Activated CD8-positive, alpha-beta memory T cell treated with anti-CD3 and anti-CD28 coated beads, Interleukin-2, amount 50 U/mL, for 24 hours (primary cell): Measurements from ENCODE around the gene CTXN1.
"Not testable (repeated sequence)": the region's sequence is repeated elsewhere in the genome, so short reads cannot be mapped to it uniquely, and the experiment has no call there.

Source experiments
- DNase-seq: peaks from one replicate; pipeline ENCODE4 v3.0.0-alpha.2; 2020; ENCODE audit errors: extremely low read depth

CTXN1 gene

DNA sequence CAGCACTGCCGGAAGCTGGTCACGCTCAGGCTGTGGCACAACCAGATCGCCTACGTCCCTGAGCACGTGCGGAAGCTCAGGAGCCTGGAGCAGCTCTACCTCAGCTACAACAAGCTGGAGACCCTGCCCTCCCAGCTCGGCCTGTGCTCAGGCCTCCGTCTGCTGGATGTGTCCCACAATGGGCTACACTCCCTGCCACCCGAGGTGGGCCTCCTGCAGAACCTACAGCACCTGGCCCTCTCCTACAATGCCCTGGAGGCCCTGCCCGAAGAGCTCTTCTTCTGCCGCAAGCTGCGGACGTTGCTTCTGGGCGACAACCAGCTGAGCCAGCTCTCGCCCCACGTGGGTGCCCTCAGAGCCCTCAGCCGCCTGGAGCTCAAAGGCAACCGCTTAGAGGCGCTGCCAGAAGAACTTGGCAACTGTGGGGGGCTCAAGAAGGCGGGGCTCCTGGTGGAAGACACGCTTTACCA, 25.5 kb downstream of the CTXN1 start:
- DNase-seq, result no peak

GRCh38 chr19:7899751-7900378, 26.1 kb downstream of the CTXN1 start:
- no peak for DNase-seq

- no peak for DNase-seq
Measured at GRCh38 chr19:7898967-7899366, 27.0 kb downstream of the CTXN1 start.

DNA sequence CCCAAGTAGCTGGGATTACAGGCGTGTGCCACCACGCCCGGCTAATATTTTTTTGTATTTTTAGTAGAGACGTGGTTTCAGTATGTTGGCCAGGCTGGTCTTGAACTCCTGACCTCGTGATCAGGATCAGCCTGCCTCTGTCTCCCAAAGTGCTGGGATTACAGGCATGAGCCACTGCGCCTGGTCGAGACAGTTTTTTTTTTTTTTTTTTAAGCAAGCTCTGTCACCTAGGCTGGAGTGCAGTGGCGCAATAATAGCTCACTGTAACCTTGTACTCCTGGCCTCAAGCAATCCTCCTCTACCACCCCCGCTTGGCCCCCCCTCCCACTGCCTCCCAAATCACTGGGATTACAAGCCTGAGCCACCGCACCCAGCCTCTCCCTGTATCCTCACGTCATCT, 28.6 kb downstream of the CTXN1 start:
- DNase-seq, result no peak

DNA sequence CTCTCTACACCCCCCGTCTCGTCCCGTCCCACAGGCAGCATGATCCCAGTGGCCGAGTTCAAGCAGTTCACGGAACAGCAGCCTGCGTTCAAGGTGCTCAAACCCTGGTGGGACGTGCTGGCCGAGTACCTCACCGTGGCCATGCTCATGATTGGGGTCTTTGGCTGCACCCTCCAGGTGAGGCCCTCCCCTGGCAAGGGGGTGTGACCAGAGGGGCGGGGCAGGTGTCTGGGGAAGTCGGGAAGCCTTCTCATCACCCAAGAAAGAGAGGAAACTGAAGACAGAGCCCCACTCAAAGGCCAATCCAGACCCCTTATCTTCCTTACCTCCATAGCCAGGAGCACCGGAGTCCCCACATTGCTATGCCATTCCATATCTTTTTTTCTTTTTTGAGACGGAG, 30.4 kb downstream of the CTXN1 start:
- DNase-seq, result no peak

DNA sequence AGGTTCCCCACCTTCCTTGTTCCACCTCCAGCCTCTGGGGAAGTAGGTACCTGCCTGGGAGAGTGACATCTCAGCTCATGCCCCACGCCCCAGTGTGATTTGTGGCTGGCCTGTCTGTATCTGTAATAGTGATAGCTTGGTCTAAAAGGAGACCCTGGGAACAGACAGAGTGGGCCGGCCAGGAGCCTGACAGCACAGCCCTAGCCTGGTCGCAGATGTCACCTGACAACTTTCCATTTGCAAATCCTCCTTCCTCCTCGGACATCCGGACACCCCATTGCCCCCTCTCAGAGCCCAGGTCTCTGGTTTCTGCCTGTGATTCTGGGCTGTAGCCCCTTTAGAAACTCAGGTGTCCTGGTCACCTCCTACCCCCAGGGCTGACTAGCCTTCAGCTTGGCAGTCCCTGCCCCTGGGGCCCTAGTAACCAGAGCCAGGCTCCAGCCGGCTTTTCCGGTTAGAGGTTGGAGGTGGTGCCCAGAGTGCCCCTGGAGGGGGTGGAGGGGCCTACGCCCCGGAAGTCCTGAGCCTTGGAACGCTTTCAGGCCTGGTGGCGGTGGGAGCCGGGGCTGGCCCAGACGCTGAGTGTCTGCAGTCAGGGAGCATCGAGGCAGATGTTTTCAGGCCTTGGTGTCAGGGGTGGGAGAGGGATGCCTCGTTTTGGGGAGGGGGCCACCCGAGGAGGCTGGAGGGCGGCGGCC, 31.2 kb downstream of the CTXN1 start:
- no peak for DNase-seq

- not testable (repeated sequence) for DNase-seq
Measured at GRCh38 chr19:7893362-7894101, 32.4 kb downstream of the CTXN1 start.

GRCh38 chr19:7888826-7889217, 37.1 kb downstream of the CTXN1 start:
- no peak for DNase-seq

GRCh38 chr19:7888145-7888825, 37.6 kb downstream of the CTXN1 start, which contains the start of gene LRRC8E:
Gene LRRC8E, plus strand, starts transcription at chr19:7888510. Its CDS starts 7,094 bp downstream, at chr19:7895604.
- no peak for DNase-seq

GRCh38 chr19:7887408-7888144, 38.4 kb downstream of the CTXN1 start:
- no peak for DNase-seq

DNA sequence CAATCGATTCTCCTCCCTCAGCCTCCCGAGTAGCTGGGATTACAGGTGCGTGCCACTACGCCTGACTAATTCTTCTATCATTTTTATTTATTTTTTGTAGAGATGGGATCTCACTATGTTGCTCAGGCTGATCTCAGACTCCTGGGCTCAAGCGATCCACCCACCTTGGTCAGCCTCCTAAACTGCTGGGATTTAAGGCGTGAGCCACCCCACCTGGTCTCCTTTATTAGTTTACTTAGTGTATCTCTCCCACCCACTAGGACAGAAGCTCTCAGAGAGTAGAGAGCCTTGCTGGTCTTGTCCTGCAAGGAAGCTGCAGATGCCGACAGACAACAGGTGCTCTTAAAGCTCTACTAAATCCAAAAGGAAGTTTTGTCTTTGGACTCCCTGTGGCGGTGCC, 40.1 kb downstream of the CTXN1 start:
- DNase-seq, result no peak

GRCh38 chr19:7883796-7884570, 42.0 kb downstream of the CTXN1 start:
- no peak for DNase-seq

DNA sequence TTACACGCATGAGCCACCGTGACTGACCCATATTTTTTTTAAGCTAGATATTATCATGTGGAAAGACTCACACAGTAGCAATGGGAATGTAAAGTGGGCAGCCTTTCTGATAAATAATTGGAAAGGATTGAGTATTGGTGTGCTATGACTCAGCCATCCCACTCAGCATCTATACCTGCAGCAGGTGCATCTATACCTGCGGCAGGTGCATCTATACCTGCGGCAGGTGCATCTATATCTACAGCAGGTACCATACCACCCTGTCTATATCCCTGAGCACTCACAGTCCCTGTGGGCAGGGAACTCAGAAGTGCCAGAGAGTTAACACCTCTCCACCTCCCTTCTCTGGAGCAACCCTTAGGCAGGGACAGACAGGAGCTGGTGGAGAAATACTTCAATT, 42.8 kb downstream of the CTXN1 start:
- no peak for DNase-seq

DNA sequence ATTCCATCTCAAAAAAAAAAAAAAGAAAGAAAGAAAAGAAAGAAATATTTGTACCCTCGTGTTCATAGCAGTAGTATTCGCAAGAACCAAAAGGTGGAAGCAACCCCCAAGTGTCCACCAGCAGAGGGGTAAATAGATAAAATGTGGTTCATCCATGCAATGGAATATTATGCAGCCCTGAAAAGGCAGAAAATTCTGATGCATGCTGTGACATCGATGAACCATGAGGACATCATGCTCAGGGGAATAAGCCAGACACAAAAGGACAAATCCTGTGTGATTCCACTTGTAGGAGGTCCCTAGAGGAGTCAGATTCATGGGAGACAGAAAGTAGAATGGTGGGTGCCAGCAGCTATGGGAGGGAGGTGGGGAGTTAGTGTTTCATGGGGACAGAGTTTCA, 44.0 kb downstream of the CTXN1 start:
- DNase-seq, result no peak

DNA sequence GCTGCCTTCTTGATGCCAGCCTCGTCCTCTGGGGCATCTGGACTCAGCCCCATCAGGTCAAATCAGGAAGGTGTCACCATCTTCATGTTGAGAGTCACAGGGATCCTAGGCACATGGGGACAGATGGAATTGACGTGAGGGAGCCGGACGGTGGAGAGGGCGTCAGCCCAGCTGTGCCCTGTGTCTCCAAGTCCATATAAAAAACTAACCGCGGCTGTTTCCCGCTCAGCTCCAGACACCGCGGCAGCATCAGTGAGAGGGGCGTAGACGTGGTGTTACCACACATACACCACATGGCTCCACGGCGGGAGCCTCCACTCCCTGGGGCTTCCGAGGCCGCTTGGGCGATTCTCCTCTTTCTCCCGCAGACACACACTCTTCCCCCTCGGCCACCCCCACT, 46.1 kb downstream of the CTXN1 start:
- DNase-seq, result no peak

DNA sequence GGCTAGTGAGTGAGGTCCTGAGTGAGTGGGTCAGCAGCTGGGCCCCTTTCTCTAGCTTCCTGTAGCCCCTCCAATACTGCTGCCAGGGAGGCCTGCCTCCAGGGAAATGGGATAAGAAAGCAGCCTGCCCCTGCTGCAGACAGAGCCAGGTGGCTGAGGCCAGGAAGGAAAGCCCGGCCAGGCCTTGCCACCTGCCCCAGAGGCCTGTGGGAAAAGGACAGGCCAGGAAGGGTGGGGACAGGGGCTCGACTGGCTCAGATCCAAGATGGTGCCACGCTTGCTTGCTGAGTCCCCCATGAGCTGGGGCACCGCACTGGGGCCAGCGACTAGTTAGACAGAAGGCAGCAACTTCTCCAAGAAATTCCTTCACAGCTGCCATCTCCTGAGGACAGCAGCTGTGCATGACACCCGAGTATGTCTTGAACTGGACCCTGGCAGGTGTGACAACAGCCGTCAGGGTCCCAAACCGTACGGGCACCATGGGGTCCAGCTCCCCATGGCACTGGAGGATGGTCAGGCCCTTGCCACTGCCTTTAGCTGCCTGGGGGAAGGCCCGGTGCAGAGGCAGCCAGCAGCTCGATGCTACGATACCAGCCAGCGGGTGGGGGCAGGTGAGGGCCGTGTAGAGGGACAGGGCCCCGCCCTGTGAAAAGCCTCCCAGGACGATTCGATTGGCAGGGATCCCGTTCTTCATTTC, 46.7 kb downstream of the CTXN1 start:
- no peak for DNase-seq

DNA sequence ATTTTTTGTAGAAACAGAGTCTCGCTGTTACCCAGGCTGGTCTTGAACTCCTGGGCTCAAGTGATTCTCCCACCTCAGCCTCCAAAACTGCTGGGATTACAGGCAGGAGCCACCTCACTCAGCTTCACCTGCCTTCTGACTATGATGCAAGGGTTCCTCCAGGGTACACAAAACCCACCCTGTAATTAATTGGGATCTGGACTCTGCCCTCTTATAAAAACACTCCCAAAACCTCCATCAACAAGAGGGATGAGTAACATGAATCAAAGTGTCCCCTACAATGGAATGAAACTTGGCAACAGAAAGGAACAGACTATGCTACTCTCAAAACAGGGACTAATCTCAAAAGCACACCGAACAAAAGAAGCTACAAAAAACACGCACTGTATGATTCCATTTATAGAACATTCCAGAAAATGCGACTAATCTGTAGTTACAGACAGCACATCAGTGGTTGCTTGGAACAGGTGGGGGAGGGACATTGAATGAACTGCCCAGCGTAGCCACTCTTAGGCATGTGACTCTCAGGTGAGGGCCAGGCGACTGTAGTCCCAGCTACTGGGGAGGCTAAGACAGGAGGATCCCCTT, 48.6 kb downstream of the CTXN1 start:
- DNase-seq, result no peak

DNA sequence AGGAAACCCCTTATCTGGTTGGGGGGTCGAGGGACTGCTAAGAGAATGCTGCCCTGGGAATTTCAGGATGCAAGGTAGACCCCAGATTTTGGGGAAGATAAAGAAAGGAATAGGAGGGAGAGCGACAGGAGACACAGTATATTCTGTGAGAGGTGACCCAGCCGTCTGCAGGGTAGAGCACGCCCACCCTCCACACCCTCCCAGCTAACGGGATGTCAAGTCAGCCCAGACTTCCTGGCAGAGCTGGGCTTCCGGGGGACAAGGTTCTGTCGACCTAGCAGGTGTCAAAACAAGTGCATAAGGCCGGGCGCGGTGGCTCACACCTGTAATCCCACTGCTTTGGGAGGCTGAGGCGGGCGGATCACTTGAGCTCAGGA, 51.0 kb downstream of the CTXN1 start:
- DNase-seq, result no peak
